GM21360 (cell line): Measurements from ENCODE around the gene CROCC2.

Experiments
- ATAC-seq: cut with Tn5 transposase; IDR thresholded peaks from one replicate; pipeline ENCODE4 v1.9.1; 2021; ENCODE audit warnings: mild to moderate bottlenecking, moderate library complexity; ENCODE audit not compliant: unreplicated experiment

CROCC2 gene

DNA sequence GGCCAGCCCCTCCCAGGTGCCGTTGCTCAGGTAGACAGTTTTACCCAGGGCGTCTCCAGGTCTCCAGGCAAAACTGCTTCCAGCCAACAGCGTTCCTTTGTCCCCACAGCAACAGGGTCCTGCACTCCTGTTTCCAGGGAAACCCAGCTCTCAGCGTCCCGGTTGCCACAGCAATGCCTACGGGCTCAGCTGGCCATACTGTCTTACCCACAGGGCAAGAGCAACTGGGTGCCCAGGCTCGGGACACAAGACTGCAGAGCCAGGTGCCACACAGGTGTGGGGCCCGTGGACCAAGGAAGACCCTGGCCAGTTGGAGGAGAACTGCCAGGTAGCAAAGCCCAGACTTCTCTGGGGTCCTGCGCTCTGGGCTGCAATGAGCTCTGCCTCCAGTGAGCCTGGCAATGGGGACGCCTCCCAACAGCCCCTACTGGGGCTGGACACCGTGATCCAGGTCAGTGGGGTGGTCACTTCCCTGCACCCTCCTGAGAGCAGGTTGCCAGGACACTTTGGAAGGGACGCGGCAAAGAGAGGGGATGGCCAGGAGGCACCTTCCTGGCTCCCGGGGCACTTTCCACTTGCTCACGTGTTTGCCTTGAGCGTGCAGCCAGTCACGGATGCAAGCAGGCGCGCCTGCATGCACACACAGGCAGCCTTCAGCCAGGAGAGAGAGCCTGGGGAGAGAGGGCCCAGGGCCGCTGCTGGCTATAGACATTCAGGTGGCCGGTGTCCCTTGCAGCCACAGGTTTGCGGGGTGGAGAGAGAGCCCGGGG lies at the start of gene CROCC2:
Gene CROCC2 (plus strand): TSS at position 196 of the 770 bp plus-strand sequence. CDS start 178 bp downstream, at position 374.
- ATAC-seq, result no peak

- no peak for ATAC-seq
Measured at GRCh38 chr2:240857039-240858008, 48.8 kb upstream of the CROCC2 start.

GRCh38 chr2:240858321-240858720 lies 47.8 kb upstream of the CROCC2 start:
- no peak for ATAC-seq

GRCh38 chr2:240858871-240859270 lies 47.3 kb upstream of the CROCC2 start:
- ATAC-seq, result no peak

DNA sequence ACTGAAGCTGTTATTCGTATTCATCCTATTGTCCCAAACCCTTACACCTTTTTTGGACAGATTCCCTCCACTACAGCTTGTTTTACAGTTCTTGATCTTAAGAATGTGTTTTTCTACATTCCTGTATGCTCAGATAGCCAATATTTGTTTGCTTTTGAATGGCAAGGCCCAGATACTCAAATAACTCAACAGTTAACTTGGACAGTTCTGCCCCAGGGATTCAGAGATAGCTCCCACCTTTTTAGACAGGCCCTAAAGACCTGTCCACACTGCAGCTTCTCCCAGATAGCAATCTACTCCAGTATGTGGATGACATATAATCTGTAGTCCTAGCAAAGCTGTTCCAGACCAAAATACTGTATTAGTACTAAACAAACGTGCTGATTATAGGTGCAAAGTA lies 44.6 kb upstream of the CROCC2 start:
- ATAC-seq, result no peak

DNA sequence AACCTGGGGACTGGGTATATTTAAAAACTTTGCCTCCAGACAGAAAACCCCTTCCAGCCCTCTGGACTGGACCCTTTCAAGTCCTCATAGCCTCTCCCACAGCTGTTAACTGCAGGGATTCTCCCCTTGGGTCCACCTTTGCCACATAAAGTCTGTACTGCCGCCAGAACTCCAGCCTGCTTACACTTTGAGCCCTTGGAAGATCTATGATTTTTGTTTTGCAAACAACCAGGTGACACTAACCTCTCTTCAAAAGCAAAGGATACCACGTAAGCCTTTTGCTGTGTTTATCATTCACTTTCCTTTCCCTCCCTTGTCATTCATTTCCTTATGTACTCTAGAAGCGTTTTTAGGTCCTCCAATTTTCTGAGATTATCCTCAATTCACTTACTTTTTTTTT lies 41.7 kb upstream of the CROCC2 start:
- no peak for ATAC-seq

GRCh38 chr2:240865391-240865790 lies 40.7 kb upstream of the CROCC2 start:
- ATAC-seq, result no peak

DNA sequence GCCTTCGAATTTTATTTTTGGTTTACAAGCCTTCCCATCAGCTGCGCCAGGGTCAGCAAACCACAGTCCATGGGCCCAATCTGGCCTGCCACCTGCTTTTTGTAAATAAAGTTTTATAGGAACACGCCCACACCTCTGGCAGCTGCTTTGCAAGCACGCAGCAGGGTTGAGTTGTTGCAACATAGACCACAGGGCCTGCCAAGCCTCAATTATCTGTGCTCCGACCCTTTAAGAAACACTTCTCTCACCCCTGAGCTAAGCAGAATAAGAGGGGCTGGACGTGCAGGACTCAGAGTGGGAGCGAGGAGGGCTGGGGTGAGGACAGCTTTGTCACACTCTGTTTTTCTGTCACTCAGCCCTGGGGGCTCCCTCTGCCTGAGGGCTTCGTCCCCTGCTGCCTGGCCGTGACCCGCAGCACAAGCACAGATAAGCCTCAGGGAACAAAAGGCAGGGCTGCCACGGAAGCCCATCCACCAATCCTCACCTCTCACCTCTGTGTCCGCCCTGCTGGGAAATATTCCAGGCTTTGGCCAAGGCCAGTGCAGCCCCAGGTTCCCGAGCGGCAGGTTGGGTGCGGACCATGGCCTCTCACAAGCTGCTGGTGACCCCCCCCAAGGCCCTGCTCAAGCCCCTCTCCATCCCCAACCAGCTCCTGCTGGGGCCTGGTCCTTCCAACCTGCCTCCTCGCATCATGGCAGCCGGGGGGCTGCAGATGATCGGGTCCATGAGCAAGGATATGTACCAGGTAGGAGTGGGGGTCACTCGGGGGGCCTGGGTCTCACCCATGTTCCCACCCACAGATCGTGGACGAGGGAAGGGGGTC lies 37.6 kb upstream of the CROCC2 start, which contains the start of gene AGXT:
Gene AGXT (plus strand): TSS at position 539 of the 823 bp plus-strand sequence. CDS start 42 bp downstream, at position 581.
- no peak for ATAC-seq

GRCh38 chr2:240869109-240869955 lies 36.8 kb upstream of the CROCC2 start:
- no peak for ATAC-seq

DNA sequence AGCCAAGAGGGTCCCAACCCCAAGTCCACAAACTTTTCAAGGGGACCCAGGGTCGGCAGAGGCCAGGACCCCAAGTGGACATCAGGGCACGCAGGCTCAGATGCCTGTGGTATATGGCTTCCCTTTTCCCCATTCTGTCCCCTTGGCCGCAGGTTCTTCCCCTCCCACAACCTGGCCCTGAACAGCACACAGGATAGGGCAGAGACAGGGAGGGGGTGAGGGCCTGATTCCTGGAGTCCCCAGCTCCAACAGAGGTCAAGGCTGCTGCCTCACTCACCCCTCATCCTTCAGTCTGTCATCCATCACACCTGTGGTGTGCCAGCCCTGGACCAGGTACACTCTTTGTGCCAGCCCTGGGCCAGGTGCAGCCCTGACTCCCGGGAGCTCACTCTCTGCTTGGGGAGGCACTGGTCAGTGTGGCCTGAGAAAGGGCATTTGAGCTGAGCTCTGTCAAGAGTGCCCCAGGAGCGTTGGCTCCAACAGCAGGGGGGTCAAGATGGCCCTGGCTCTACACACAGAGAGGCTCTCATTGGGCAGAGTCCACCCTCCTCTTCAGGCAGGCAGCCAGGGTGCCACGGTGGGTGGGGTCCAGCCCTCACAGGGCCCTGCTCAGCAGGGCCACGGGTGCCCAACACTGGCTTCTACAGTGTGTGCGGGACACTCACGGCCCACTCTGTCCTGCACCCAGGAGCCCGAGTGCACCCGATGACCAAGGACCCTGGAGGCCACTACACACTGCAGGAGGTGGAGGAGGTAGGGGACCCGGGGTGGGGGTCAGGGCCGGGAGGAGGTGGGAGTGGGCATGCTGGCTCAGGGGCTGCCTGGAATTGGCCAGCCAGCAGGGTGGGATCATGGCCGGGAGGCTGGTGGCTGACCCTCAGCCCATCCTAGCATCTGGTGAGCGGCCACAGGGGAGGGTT lies 35.9 kb upstream of the CROCC2 start:
- ATAC-seq, result no peak

DNA sequence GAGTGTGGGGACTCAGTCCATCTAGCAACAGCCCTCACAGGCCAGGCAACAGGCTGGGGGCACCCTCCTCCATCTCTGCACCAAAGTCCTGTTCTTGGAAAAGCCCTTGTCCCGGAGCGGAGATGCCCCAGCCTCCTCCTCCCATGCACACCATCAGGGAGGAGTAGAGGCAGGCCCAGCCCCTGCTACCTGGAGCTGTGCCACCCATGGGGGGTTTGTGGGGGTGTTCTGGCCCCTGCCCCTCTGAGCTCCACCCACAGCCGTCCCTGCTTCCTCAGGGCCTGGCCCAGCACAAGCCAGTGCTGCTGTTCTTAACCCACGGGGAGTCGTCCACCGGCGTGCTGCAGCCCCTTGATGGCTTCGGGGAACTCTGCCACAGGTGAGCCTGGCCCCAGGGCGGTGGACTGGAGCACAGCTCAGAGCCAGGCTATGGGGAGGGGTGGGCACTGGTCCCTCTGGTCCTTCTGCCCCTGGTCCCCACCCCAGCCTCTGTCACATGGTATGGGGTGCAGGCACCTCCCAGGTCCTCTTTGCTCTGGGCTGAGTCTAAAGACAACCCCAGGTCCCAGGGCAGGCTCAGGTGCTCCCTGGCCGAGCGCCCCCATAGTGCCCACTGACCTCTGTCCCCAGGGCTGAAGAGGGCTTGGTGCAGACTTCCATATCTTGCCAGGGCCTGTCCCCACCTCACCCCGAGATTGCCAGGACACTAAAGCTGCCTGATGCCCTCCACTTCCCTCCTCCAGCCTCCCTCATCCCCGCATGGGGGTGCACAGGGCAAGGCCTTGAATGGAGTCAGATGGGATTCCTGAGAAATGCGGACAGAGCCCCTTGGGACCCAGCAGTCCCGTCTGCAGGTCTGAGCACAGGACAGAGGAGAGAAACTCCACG lies 34.8 kb upstream of the CROCC2 start:
- no peak for ATAC-seq

- ATAC-seq, result no peak
Measured at GRCh38 chr2:240872317-240873097, 33.6 kb upstream of the CROCC2 start.

- ATAC-seq, result no peak
Measured at GRCh38 chr2:240873098-240873788, 32.9 kb upstream of the CROCC2 start.

DNA sequence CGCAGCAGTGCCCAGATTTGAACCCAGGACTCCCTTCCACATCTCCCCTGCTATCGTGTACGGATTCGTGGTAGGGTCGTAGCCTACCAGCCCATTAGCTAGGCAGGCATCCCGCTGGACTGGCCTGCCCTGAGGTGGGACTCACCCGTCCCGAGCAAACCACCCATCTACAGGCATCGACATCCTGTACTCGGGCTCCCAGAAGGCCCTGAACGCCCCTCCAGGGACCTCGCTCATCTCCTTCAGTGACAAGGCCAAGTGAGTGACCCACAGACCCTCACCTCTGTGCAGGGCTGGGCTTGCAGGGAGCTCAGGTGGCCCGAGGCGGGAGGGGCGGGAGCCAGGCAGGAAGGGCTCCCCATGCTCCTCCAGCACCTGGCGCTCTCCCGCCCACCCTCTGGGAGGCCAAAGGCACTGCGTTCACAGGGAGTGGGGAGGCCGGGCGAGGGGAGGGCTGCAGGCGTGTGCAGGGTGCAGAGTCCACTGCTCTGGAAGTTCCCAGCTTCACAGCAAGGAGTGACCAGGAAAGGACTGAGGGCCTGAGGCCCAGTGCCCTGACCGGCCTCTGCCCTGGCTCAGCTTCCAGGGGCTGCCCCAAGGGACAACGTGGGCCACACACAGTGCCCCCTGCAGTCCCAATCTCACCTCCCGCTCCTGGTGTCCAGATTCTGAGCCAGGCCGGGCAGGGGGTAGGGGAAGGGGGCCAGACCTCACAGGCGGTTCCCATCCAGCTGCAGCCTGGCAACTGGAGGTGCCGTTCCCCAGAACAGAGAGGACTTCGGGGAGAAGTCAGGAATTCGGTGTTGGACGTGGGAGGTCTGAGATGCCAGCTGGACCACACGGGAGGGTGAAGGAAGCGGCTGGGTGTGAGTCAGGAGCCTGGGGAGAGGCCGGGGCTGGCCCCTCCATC lies 32.1 kb upstream of the CROCC2 start:
- no peak for ATAC-seq

DNA sequence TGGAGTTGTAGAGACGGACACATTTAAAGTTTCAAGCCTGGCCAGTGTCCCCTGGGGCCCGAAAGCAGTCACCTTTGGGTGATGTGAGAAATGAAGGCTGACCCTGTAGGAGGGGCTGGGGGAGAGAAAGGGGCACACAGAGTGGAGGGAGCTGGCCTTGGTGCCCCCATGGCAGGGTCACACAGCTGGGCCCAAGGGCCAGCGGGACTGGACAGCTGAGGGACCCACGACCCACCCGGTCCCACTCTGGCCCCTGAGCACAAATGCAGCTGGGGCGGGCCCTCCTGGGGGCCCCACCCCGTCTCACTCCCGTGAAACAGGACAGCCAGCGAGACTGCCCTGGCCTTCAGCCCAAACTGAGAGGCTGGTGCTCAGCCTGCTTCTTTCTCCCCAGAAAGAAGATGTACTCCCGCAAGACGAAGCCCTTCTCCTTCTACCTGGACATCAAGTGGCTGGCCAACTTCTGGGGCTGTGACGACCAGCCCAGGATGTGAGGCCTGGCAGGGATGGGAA lies 31.4 kb upstream of the CROCC2 start:
- no peak for ATAC-seq
